HepG2 (cell line): ENCODE measurements around the gene CSTPP1. TPM values are rescaled to one million over a fixed set of nuclear protein-coding genes. Genes with fewer than 3 reads are reported as not detected.

Experiments
- ADNP ChIP-seq: sonication (generic); formaldehyde crosslinking; IDR thresholded peaks from 2 replicates; pipeline ENCODE4 v1.4.0; 2020; ENCODE audit warnings: missing genetic modification reagents
- GATA4 ChIP-seq: sonication (generic); IDR thresholded peaks from 2 replicates; pipeline ENCODE4 v1.6.1; 2016; ENCODE audit warnings: antibody characterized with exemption, low read depth, borderline replicate concordance
- GATAD2A ChIP-seq: IDR thresholded peaks from 2 replicates; pipeline ENCODE4 v1.6.1; 2016
- MAFF ChIP-seq: IDR thresholded peaks from 2 replicates; pipeline ENCODE4 v1.6.1; 2011; ENCODE audit warnings: low read depth, low read length, improper control_type of control experiment
- MEF2D ChIP-seq: sonication (generic); formaldehyde crosslinking; IDR thresholded peaks from 2 replicates; pipeline ENCODE4 v1.5.1; 2020; ENCODE audit warnings: mild to moderate bottlenecking, missing genetic modification reagents
- NAIF1 ChIP-seq: sonication (generic); formaldehyde crosslinking; IDR thresholded peaks from 2 replicates; pipeline ENCODE4 v1.5.0; 2020; ENCODE audit warnings: mild to moderate bottlenecking, missing genetic modification reagents, borderline replicate concordance
- TEAD3 ChIP-seq: optimal IDR thresholded peaks from 2 replicates; pipeline ENCODE3; 2016; ENCODE audit warnings: borderline replicate concordance
- ZBTB38 ChIP-seq: sonication (generic); formaldehyde crosslinking; IDR thresholded peaks from 2 replicates; pipeline ENCODE4 v1.5.1; 2020; ENCODE audit warnings: mild to moderate bottlenecking, missing genetic modification reagents
- ZNF20 ChIP-seq: sonication (generic); formaldehyde crosslinking; IDR thresholded peaks from 2 replicates; pipeline ENCODE4 v1.4.0; 2020; ENCODE audit warnings: mild to moderate bottlenecking, moderate library complexity, missing genetic modification reagents
- ZNF234 ChIP-seq: sonication (generic); formaldehyde crosslinking; conservative IDR thresholded peaks from 2 replicates; pipeline ENCODE4 v1.5.1; 2020; ENCODE audit warnings: mild to moderate bottlenecking, missing genetic modification reagents
- ZNF431 ChIP-seq: sonication (generic); formaldehyde crosslinking; IDR thresholded peaks from 2 replicates; pipeline ENCODE4 v1.9.0; 2022; ENCODE audit warnings: missing genetic modification reagents, low read depth, mild to moderate bottlenecking, borderline replicate concordance
- ZNF44 ChIP-seq: sonication (generic); formaldehyde crosslinking; IDR thresholded peaks from 2 replicates; pipeline ENCODE4 v1.5.1; 2020; ENCODE audit warnings: mild to moderate bottlenecking, missing genetic modification reagents
- ZNF556 ChIP-seq: sonication (generic); formaldehyde crosslinking; IDR thresholded peaks from 2 replicates; pipeline ENCODE4 v1.4.0; 2020; ENCODE audit warnings: mild to moderate bottlenecking, missing genetic modification reagents, borderline replicate concordance
- ZNF589 ChIP-seq: sonication (generic); formaldehyde crosslinking; conservative IDR thresholded peaks from 2 replicates; pipeline ENCODE4 v1.8.0; 2022; ENCODE audit warnings: mild to moderate bottlenecking, moderate library complexity, missing genetic modification reagents
- ZNF646 ChIP-seq: sonication (generic); formaldehyde crosslinking; IDR thresholded peaks from 2 replicates; pipeline ENCODE4 v1.9.0; 2021; ENCODE audit warnings: mild to moderate bottlenecking, missing genetic modification reagents
- ZNF777 ChIP-seq: sonication (generic); formaldehyde crosslinking; IDR thresholded peaks from 2 replicates; pipeline ENCODE4 v1.4.0; 2020; ENCODE audit warnings: missing genetic modification reagents
- ZNF879 ChIP-seq: sonication (generic); formaldehyde crosslinking; IDR thresholded peaks from 2 replicates; pipeline ENCODE4 v1.8.1; 2023; ENCODE audit warnings: missing genetic modification reagents
- ZSCAN30 ChIP-seq: sonication (generic); formaldehyde crosslinking; IDR thresholded peaks from 2 replicates; pipeline ENCODE4 v1.5.0; 2020; ENCODE audit warnings: mild to moderate bottlenecking, missing genetic modification reagents
- polyA plus RNA-seq, 8 experiments: library from polyadenylated mRNA; depleted of rRNA in 3 of 8; stranded (reverse) in 7 of 8; unstranded in 1 of 8; fragments of >200 nt; fragmentation: Illumina TruSeq in 4 of 8; extraction: Trizol in 4 of 8; gene quantifications; 2 replicates each; pipeline versions ENCODE4 v1.2.1 to v1.2.3, GENCODE V29; 2011 to 2016; ENCODE audit warnings: low read depth in 4 of 8, missing spikeins in 1 of 8, mixed read lengths in 1 of 8; ENCODE audit not compliant: insufficient read depth in 1 of 8
- total RNA-seq, 5 experiments: library from RNA; depleted of rRNA; stranded (reverse); fragments of >200 nt; fragmentation: Illumina TruSeq; extraction: Trizol; gene quantifications; 2 replicates each; pipeline ENCODE4 v1.2.3, GENCODE V29; 2016; ENCODE audit warnings: low read depth in 1 of 5
- TF ChIP-seq, protein P1 (sequence below): sonication (generic); formaldehyde crosslinking; IDR thresholded peaks from 2 replicates; pipeline ENCODE4 v1.9.0; 2022; ENCODE audit warnings: missing genetic modification reagents, mild to moderate bottlenecking, borderline replicate concordance
- TF ChIP-seq, protein P2 (sequence below): sonication (generic); formaldehyde crosslinking; conservative IDR thresholded peaks from 2 replicates; pipeline ENCODE4 v1.8.0; 2022; ENCODE audit warnings: mild to moderate bottlenecking, moderate library complexity, missing genetic modification reagents

The CSTPP1 gene
- total and polyA plus RNA-seq, 2 of the 13 experiments (the other 11 are each of a cell fraction or from before 2014, with no cell fraction given) = 12.3 to 14.6 TPM

- TF ChIP-seq ZNF431 (CRISPR knock-in tag) = no peak
- TF ChIP-seq TEAD3 (CRISPR knock-in tag) = peak; percentile 42
- TF ChIP-seq ZNF234 (CRISPR knock-in tag) = no peak
- no peak for TF ChIP-seq ZNF777 (CRISPR knock-in tag)
- TF ChIP-seq ZNF589 (CRISPR knock-in tag) = no peak
- no peak for TF ChIP-seq ZNF556 (CRISPR knock-in tag)
- TF ChIP-seq, protein P1, sequence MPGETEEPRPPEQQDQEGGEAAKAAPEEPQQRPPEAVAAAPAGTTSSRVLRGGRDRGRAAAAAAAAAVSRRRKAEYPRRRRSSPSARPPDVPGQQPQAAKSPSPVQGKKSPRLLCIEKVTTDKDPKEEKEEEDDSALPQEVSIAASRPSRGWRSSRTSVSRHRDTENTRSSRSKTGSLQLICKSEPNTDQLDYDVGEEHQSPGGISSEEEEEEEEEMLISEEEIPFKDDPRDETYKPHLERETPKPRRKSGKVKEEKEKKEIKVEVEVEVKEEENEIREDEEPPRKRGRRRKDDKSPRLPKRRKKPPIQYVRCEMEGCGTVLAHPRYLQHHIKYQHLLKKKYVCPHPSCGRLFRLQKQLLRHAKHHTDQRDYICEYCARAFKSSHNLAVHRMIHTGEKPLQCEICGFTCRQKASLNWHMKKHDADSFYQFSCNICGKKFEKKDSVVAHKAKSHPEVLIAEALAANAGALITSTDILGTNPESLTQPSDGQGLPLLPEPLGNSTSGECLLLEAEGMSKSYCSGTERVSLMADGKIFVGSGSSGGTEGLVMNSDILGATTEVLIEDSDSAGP = peak; percentile 33; the same call in 1 of the 2 replicates
- TF ChIP-seq ZNF20 (CRISPR knock-in tag) = no peak
- no peak for TF ChIP-seq ADNP (CRISPR knock-in tag)
- TF ChIP-seq NAIF1 (CRISPR knock-in tag) = no peak
- TF ChIP-seq ZNF646 (CRISPR knock-in tag) = no peak
- TF ChIP-seq ZNF879 (CRISPR knock-in tag) = no peak
- no peak for TF ChIP-seq GATA4
- TF ChIP-seq, protein P2, sequence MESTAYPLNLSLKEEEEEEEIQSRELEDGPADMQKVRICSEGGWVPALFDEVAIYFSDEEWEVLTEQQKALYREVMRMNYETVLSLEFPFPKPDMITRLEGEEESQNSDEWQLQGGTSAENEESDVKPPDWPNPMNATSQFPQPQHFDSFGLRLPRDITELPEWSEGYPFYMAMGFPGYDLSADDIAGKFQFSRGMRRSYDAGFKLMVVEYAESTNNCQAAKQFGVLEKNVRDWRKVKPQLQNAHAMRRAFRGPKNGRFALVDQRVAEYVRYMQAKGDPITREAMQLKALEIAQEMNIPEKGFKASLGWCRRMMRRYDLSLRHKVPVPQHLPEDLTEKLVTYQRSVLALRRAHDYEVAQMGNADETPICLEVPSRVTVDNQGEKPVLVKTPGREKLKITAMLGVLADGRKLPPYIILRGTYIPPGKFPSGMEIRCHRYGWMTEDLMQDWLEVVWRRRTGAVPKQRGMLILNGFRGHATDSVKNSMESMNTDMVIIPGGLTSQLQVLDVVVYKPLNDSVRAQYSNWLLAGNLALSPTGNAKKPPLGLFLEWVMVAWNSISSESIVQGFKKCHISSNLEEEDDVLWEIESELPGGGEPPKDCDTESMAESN (CRISPR knock-in tag) = no peak
- TF ChIP-seq MAFF = no peak
- TF ChIP-seq ZBTB38 (CRISPR knock-in tag) = no peak
- no peak for TF ChIP-seq ZSCAN30 (CRISPR knock-in tag)
- TF ChIP-seq ZNF44 = no peak
- TF ChIP-seq GATAD2A (CRISPR knock-in tag) = 0 out of 2 replicates have a peak, but pooled peaks have one; percentile 17
- no peak for TF ChIP-seq MEF2D (CRISPR knock-in tag)
Observed at GRCh38 chr11:47152953-47153950, 216.7 kb downstream of the CSTPP1 start (continued).
